ENCODE results near the gene KIRREL2. TPM values are rescaled to one million over a fixed set of nuclear protein-coding genes. Genes with fewer than 3 reads are reported as not detected.
A peak's percentile ranks its signal among the peaks of the same experiment; 100 is the strongest.
"Not testable (repeated sequence)": the region's sequence is repeated elsewhere in the genome, so short reads cannot be mapped to it uniquely, and the experiment has no call there.

KIRREL2 gene
- total RNA-seq, 8 experiments from 2014 or later = 0.10 to 6.2 (median 1.3) TPM

DNA sequence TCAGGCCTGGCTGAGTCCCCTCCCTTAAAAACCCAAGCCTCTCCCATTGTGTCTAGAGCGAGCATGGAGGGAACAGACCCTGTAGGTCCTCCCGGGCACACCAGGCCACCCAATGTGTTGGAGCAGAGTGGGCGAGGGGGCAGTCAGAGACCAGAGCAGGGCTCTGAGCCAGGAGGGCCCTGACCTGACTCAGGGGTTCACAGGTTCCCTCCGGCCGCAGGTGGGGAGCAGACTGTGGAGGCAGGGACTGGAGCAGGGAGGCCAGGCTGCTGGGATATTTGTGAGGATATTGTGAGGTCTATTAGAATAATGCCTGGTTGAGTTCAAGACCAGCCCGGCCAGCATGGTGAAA lies 52.9 kb downstream of the KIRREL2 start:
- H3K4me1 ChIP-seq (replicated peaks in 1 of 2) = peaks cover 0 to 4% of the 10 kb centered on the region in 2 donors
- H3K4me3 ChIP-seq = no peak overlapping the region
- in situ Hi-C loops (cut with MboI; ENCODE audit: low pct_unique_long_range_greater_than_20kb in 2 of 9, low sequenced_read_pairs in 9 of 9, unreplicated experiment in 9 of 9) = no loop called here
- 20 to 80% (median 60%) methylated on average over 1 to 3 of the region's 6 CpGs; no CpG with 5 or more reads in 6 of the 10 experiments for WGBS, 10 experiments
- no peak for ATAC-seq (replicated peaks in 6 of 8)
- H3K27ac ChIP-seq = no peak overlapping the region

DNA sequence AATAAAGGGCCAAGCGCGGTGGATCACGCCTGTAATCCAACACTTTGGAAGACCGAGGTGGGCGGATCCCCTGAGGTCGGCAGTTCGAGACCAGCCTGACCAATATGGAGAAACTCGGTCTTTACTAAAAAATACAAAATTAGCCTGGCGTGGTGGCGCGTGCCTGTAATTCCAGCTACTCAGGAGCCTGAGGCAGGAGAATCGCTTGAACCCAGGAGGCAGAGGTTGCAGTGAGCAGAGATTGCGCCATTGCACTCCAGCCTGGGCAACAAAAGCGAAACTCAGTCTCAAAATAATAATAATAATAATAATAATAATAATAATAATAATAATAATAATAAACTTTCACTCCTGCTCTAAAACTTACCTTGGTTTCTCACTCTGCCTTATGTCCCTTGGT lies 53.6 kb downstream of the KIRREL2 start:
- in situ Hi-C loops (cut with MboI; ENCODE audit: low pct_unique_long_range_greater_than_20kb in 2 of 9, low sequenced_read_pairs in 9 of 9, unreplicated experiment in 9 of 9); H3K4me1 ChIP-seq (replicated peaks in 1 of 2); H3K4me3 ChIP-seq; ATAC-seq (replicated peaks in 6 of 8); H3K27ac ChIP-seq: not testable (repeated sequence)
- 77 to 97% (median 90%) methylated on average over 3 to 12 of the region's 14 CpGs; no CpG with 5 or more reads in 2 of the 10 experiments for WGBS, 10 experiments

DNA sequence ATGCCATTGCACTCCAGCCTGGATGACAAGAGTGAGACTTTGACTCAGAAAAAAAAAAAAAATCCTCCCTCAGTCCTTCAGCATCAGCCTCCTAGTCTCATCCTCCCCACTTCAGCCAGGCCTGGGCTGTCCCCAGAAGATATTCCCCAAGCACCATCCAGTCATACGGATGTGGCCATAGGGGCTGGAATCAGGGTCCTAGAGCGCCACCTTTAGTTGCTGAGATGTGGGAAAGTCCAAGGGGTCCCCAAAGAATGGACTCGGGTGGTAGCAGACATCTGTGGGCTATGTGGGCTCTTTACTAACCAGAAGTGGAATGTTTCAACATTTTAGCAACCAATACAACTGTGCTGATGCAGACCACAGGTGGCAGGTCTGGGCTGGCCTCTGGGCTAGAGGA lies 54.5 kb downstream of the KIRREL2 start:
- ATAC-seq (replicated peaks in 6 of 8) = peak in 1 of 8 experiments; percentile 15
- Histone ChIP-seq H3K4me1 (replicated peaks in 1 of 2) (peaks cover 0 to 4% of the 10 kb centered on the region in 2 donors), H3K27ac (no peak overlapping the region), H3K4me3 (no peak overlapping the region)
- in situ Hi-C loops (cut with MboI; ENCODE audit: low pct_unique_long_range_greater_than_20kb in 2 of 9, low sequenced_read_pairs in 9 of 9, unreplicated experiment in 9 of 9) = no loop called here
- WGBS, 10 experiments = 0 to 43% (median 17%) methylated on average over 1 to 2 of the region's 3 CpGs; no CpG with 5 or more reads in 5 of the 10 experiments

DNA sequence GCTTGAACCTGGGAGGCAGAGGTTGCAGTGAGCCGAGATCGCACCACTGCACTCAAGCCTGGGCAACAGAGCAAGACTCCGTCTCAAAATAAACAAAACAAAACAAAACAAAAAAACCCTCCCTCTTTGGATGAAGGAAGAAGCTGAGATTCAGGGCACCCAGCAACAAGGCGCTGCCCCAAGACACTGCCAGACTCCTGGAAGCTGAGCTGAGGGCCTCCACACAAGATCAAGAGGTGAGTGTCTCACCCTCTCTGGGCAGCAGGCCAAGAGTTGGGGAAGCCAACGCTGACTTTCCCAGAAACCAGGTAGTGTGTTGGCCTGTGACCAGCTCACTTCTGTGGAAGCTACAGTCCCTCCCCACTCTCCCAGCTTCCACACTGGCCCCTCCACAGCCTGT lies 55.1 kb downstream of the KIRREL2 start:
- Histone ChIP-seq H3K27ac (no peak overlapping the region), H3K4me1 (replicated peaks in 1 of 2) (peaks cover 0 to 4% of the 10 kb centered on the region in 2 donors), H3K4me3 (no peak overlapping the region)
- 38 to 100% (median 79%) methylated on average over 1 to 3 of the region's 5 CpGs; no CpG with 5 or more reads in 5 of the 10 experiments for whole genome bisulfite sequencing, 10 experiments
- in situ Hi-C loops (cut with MboI; ENCODE audit: low pct_unique_long_range_greater_than_20kb in 2 of 9, low sequenced_read_pairs in 9 of 9, unreplicated experiment in 9 of 9) = no loop called here
- ATAC-seq (replicated peaks in 6 of 8) = peak in 1 of 8 experiments; percentile 15

DNA sequence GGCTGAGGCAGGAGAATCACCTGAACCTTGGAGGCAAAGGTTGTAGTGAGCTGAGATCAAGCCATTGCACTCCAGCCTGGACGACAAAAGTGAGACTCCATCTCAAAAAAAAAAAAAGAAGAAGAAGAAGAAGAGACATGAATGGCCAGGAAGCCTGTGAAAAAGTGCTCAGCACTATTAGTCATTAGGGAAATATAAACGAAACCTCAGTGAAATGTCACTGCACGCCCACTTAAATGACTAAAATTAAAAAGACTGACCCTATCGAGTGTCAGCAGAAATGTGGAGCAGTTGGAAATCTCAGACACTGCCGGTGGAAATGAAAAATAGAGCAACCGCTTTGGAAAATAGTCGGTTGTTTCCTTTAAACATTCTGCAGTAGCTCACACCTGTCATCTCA lies 56.9 kb downstream of the KIRREL2 start:
- 20 to 84% (median 71%) methylated on average over 1 to 7 of the region's 7 CpGs for WGBS, 10 experiments
- no peak overlapping the region for H3K4me3 ChIP-seq

DNA sequence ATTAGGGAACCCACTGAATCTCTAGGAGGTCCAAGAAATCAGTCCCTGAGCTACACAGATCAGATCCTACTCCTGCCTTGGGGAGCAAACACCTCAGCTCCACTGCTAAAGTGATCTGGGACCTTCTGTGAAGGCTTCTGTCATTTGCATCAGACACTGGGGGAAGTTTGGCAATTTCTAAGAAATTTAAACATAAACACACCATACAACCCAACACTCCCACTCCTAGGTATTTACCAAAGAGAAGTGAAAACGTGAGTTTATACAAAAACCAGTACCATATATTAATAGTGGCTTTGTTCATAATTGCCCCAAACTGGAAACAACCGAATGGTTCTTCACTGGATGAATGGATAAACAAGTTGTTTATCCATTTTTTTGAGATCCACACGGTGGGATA lies 58.7 kb downstream of the KIRREL2 start:
- 11 to 73% (median 50%) methylated on average over 2 to 3 of the region's 3 CpGs; no CpG with 5 or more reads in 2 of the 10 experiments for WGBS, 10 experiments
- no peak overlapping the region for H3K27ac ChIP-seq
- H3K4me3 ChIP-seq = no peak overlapping the region
- in situ Hi-C loops (cut with MboI; ENCODE audit: low pct_unique_long_range_greater_than_20kb in 2 of 9, low sequenced_read_pairs in 9 of 9, unreplicated experiment in 9 of 9) = no loop called here
- no peaks in the 10 kb centered on the region for H3K4me1 ChIP-seq (replicated peaks in 1 of 2)
- ATAC-seq (replicated peaks in 6 of 8) = no peak

More for the DNA sequence above, 56.9 kb downstream of the KIRREL2 start:
- no peak overlapping the region for H3K27ac ChIP-seq
- in situ Hi-C loops (cut with MboI; ENCODE audit: low pct_unique_long_range_greater_than_20kb in 2 of 9, low sequenced_read_pairs in 9 of 9, unreplicated experiment in 9 of 9) = no loop called here
- ATAC-seq (replicated peaks in 6 of 8) = no peak
- H3K4me1 ChIP-seq (replicated peaks in 1 of 2) = no peaks in the 10 kb centered on the region

Other genes starting within 250 kb of the KIRREL2 start
- gene HAUS5, start 244.2 kb upstream of the KIRREL2 start, total RNA-seq = 10 to 100 TPM in 3 of 8 experiments, 1 to 10 TPM in 5; 2.7 to 14.3 (median 9.4) TPM
- gene RBM42, start 227.9 kb upstream of the KIRREL2 start, total RNA-seq = 10 to 100 TPM; 33.4 to 71.7 (median 51.1) TPM
- 1 to 10 TPM in 5 of 8 experiments, under 1 TPM in 3; 0.50 to 3.2 (median 1.4) TPM for gene ETV2, start 215.2 kb upstream of the KIRREL2 start, total RNA-seq
- gene COX6B1, start 208.6 kb upstream of the KIRREL2 start, total RNA-seq = 100 to 1,000 TPM; 721 to 998 (median 791) TPM
- gene UPK1A, start 190.4 kb upstream of the KIRREL2 start, total RNA-seq = under 1 TPM in 1 of 8 experiments, not detected in 7; 0.38 TPM
- gene ZBTB32, start 152.4 kb upstream of the KIRREL2 start, total RNA-seq = 10 to 100 TPM in 1 of 8 experiments, 1 to 10 TPM in 4, under 1 TPM in 3; 0.43 to 34.3 (median 2.2) TPM
- 10 to 100 TPM in 4 of 8 experiments, 1 to 10 TPM in 4; 6.1 to 28.4 (median 11.0) TPM for gene KMT2B, start 138.9 kb upstream of the KIRREL2 start, total RNA-seq
- 1 to 10 TPM; 1.8 to 6.4 (median 4.3) TPM for gene IGFLR1, start 114.5 kb upstream of the KIRREL2 start, total RNA-seq
- gene U2AF1L4, start 111.5 kb upstream of the KIRREL2 start, total RNA-seq = 10 to 100 TPM; 14.0 to 33.1 (median 18.9) TPM
- gene PSENEN, start 111.3 kb upstream of the KIRREL2 start, total RNA-seq = 100 to 1,000 TPM in 2 of 8 experiments, 10 to 100 TPM in 6; 56.4 to 142 (median 84.7) TPM
- 10 to 100 TPM; 12.6 to 32.0 (median 19.9) TPM for gene LIN37, start 108.3 kb upstream of the KIRREL2 start, total RNA-seq
- 1 to 10 TPM in 2 of 8 experiments, under 1 TPM in 6; 0.14 to 1.8 (median 0.68) TPM for gene HSPB6, start 99.9 kb upstream of the KIRREL2 start, total RNA-seq
- gene PROSER3, start 98.7 kb upstream of the KIRREL2 start, total RNA-seq = 10 to 100 TPM in 5 of 8 experiments, 1 to 10 TPM in 3; 3.1 to 19.9 (median 12.7) TPM
- 10 to 100 TPM in 5 of 8 experiments, 1 to 10 TPM in 2, under 1 TPM in 1; 0.51 to 33.1 (median 16.1) TPM for gene ARHGAP33, start 81.3 kb upstream of the KIRREL2 start, total RNA-seq
- gene PRODH2, start 44.1 kb upstream of the KIRREL2 start, total RNA-seq = under 1 TPM in 1 of 8 experiments, not detected in 7; 0.52 TPM
- gene NPHS1, start 4.4 kb upstream of the KIRREL2 start, total RNA-seq = under 1 TPM in 6 of 8 experiments, not detected in 2; 0.05 to 0.85 (median 0.37) TPM
- gene APLP1, start 11.7 kb downstream of the KIRREL2 start, total RNA-seq = 100 to 1,000 TPM in 5 of 8 experiments, 10 to 100 TPM in 1, 1 to 10 TPM in 2; 4.6 to 397 (median 337) TPM
- gene NFKBID, start 43.6 kb downstream of the KIRREL2 start, total RNA-seq = 10 to 100 TPM in 1 of 8 experiments, 1 to 10 TPM in 7; 1.6 to 10.1 (median 3.7) TPM
- 1 to 10 TPM in 2 of 8 experiments, under 1 TPM in 3, not detected in 3; 0.33 to 3.8 (median 0.62) TPM for gene HCST, start 45.6 kb downstream of the KIRREL2 start, total RNA-seq
- gene TYROBP, start 51.4 kb downstream of the KIRREL2 start, total RNA-seq = under 1 TPM in 1 of 8 experiments, not detected in 7; 0.76 TPM
- 10 to 100 TPM in 1 of 8 experiments, 1 to 10 TPM in 6, under 1 TPM in 1; 0.56 to 11.7 (median 6.5) TPM for gene LRFN3, start 79.5 kb downstream of the KIRREL2 start, total RNA-seq
- gene SDHAF1, start 138.3 kb downstream of the KIRREL2 start, total RNA-seq = 10 to 100 TPM; 10.6 to 23.5 (median 18.1) TPM
- gene SYNE4, start 151.9 kb downstream of the KIRREL2 start, total RNA-seq = 1 to 10 TPM in 2 of 8 experiments, under 1 TPM in 6; 0.33 to 2.2 (median 0.56) TPM
- gene ALKBH6, start 157.3 kb downstream of the KIRREL2 start, total RNA-seq = 10 to 100 TPM; 12.0 to 42.9 (median 19.7) TPM
- 10 to 100 TPM in 6 of 8 experiments, 1 to 10 TPM in 2; 2.7 to 33.8 (median 13.1) TPM for gene CLIP3, start 176.0 kb downstream of the KIRREL2 start, total RNA-seq
- 10 to 100 TPM in 2 of 8 experiments, 1 to 10 TPM in 6; 3.7 to 13.0 (median 6.5) TPM for gene THAP8, start 197.4 kb downstream of the KIRREL2 start, total RNA-seq
- gene WDR62, start 198.0 kb downstream of the KIRREL2 start, total RNA-seq = 10 to 100 TPM in 1 of 8 experiments, 1 to 10 TPM in 4, under 1 TPM in 3; 0.49 to 12.6 (median 1.3) TPM